B cell (primary cell): ENCODE measurements around the gene ASB2. TPM values are rescaled to one million over a fixed set of nuclear protein-coding genes. Genes with fewer than 3 reads are reported as not detected.

Source experiments
- ATAC-seq: fragments of 200-7000 bp; cut with Tn5 transposase; one replicate; pipeline ENCODE4 v1.10.0; 2021; ENCODE audit warnings: low read depth, mild to moderate bottlenecking, moderate number of reproducible peaks, moderate library complexity
- CTCF ChIA-PET: fragments of 350-600 bp; sonication (Branson Sonifier 250); formaldehyde crosslinking; loops from one replicate; lab custom pipeline; 2021; ENCODE audit warnings: antibody characterized with exemption, inconsistent platforms; lab: Charles Lee
- POLR2A ChIA-PET: fragments of 350-600 bp; sonication (Branson Sonifier 250); formaldehyde crosslinking; loops from one replicate; lab custom pipeline; 2021; ENCODE audit warnings: antibody characterized with exemption; lab: Charles Lee
- DNase-seq: peaks from one replicate; pipeline ENCODE4 v3.0.0; 2013
- H2AFZ ChIP-seq: 2 replicates; pipeline ENCODE4 v1.6.1; 2012; ENCODE audit warnings: mild to moderate bottlenecking, low read depth, low read length; ENCODE audit not compliant: insufficient read depth, poor library complexity, severe bottlenecking
- H3K27ac ChIP-seq, 2 donors: 1 replicate in 1 of 2; 2 replicates in 1 of 2; pipeline ENCODE4 v1.5.1; 2012 to 2013; ENCODE audit warnings: low read length in 2 of 2, mild to moderate bottlenecking in 2 of 2, moderate library complexity in 1 of 2
- H3K27me3 ChIP-seq, 4 experiments: fragments of 200-600 bp in 1 of 4; sonication (generic) in 1 of 4; replicated peaks in 1 of 4; 1 replicate in 2 of 4; 2 replicates in 2 of 4; pipeline versions ENCODE4 v1.6.1 to v1.7.0; 2013 to 2016; ENCODE audit warnings: low read length in 3 of 4, mild to moderate bottlenecking in 2 of 4, mixed read lengths in 1 of 4, moderate library complexity in 1 of 4; ENCODE audit not compliant: insufficient read depth in 4 of 4, control insufficient read depth in 3 of 4; ENCODE audit errors: control extremely low read depth in 1 of 4
- H3K36me3 ChIP-seq, 2 experiments: replicated peaks in 1 of 2; 1 replicate in 1 of 2; 2 replicates in 1 of 2; pipeline versions ENCODE4 v1.6.1 to v1.7.1; 2013; ENCODE audit warnings: low read length in 1 of 2; ENCODE audit not compliant: insufficient read depth in 2 of 2, control insufficient read depth in 1 of 2; ENCODE audit errors: control extremely low read depth in 1 of 2, extremely low read depth in 1 of 2
- H3K4me1 ChIP-seq, 2 donors: fragments of 200-600 bp in 1 of 2; sonication (generic) in 1 of 2; 1 replicate in 1 of 2; 2 replicates in 1 of 2; pipeline versions ENCODE4 v1.5.1 to v1.6.1; 2013 to 2017; ENCODE audit warnings: low read length in 2 of 2; ENCODE audit not compliant: control insufficient read depth in 2 of 2, insufficient read depth in 2 of 2
- H3K4me2 ChIP-seq: replicated peaks from 2 replicates; pipeline ENCODE3; 2012; ENCODE audit warnings: mild to moderate bottlenecking, low read depth, low read length; ENCODE audit not compliant: poor library complexity, severe bottlenecking
- H3K4me3 ChIP-seq, 5 experiments: fragments of 200-600 bp in 1 of 5; sonication (generic) in 1 of 5; 1 replicate in 3 of 5; 2 replicates in 2 of 5; pipeline versions ENCODE4 v1.5.1 to v1.7.0; 2011 to 2016; ENCODE audit warnings: low read length in 4 of 5, mild to moderate bottlenecking in 4 of 5, low read depth in 2 of 5, control low read depth in 1 of 5, moderate library complexity in 1 of 5; ENCODE audit not compliant: insufficient read depth in 1 of 5; ENCODE audit errors: control extremely low read depth in 1 of 5, extremely low read depth in 1 of 5
- H3K79me2 ChIP-seq: fragments of 200-600 bp; sonication (generic); one replicate; pipeline ENCODE4 v1.6.0; 2016; ENCODE audit warnings: low read length; ENCODE audit not compliant: control insufficient read depth, insufficient read depth
- H3K9ac ChIP-seq: fragments of 200-600 bp; sonication (generic); 2 replicates; pipeline ENCODE4 v1.6.1; 2017; ENCODE audit warnings: mild to moderate bottlenecking, low read length, moderate library complexity
- H3K9me3 ChIP-seq, 3 donors: one replicate each; pipeline versions ENCODE4 v1.6.1 to v1.7.1; 2013; ENCODE audit warnings: low read length in 2 of 3; ENCODE audit not compliant: control insufficient read depth in 2 of 3, insufficient read depth in 1 of 3; ENCODE audit errors: control extremely low read depth in 1 of 3
- H4K20me1 ChIP-seq: 2 replicates; pipeline ENCODE4 v1.6.0; 2012; ENCODE audit warnings: mild to moderate bottlenecking, low read length; ENCODE audit not compliant: insufficient read depth, control insufficient read depth, poor library complexity, severe bottlenecking
- H3K27ac Mint-ChIP-seq: one replicate; pipeline ENCODE4 v1.8.0; 2021; ENCODE audit warnings: mixed read lengths
- H3K27me3 Mint-ChIP-seq: one replicate; pipeline ENCODE4 v1.8.0; 2021; ENCODE audit warnings: mixed read lengths
- H3K4me1 Mint-ChIP-seq: one replicate; pipeline ENCODE4 v1.8.0; 2021; ENCODE audit warnings: mixed read lengths
- H3K4me3 Mint-ChIP-seq: one replicate; pipeline ENCODE4 v1.8.0; 2021; ENCODE audit warnings: mixed read lengths
- H3K9me3 Mint-ChIP-seq: one replicate; pipeline ENCODE4 v1.8.0; 2022; ENCODE audit warnings: mixed read lengths; ENCODE audit not compliant: insufficient read depth
- EZH2 ChIP-seq: IDR thresholded peaks from 2 replicates; pipeline ENCODE4 v1.6.1; 2012; ENCODE audit warnings: borderline replicate concordance, low read depth, mild to moderate bottlenecking, moderate library complexity, low read length; ENCODE audit not compliant: insufficient read depth, poor library complexity, severe bottlenecking
- WGBS: methylation state at CpG from one replicate; pipeline ENCODE4 v1.1.5; 2013; ENCODE audit warnings: missing lambda C conversion rate; ENCODE audit not compliant: insufficient coverage; 5-methylcytosine and 5-hydroxymethylcytosine counted together
- intact Hi-C: fragments of 100-400 bp; cut with micrococcal nuclease; formaldehyde crosslinking; loops from one replicate; pipeline ENCODE4 v1.10.0; 2022
- polyA plus RNA-seq: library from polyadenylated mRNA; depleted of rRNA; stranded (reverse); fragments of >200 nt; gene quantifications from 2 replicates; pipeline ENCODE4 v1.2.3, GENCODE V29; 2012
- total RNA-seq, 2 donors: library from RNA; stranded (reverse); fragments of 120-200 nt in 1 of 2; gene quantifications; 1 replicate in 1 of 2; 2 replicates in 1 of 2; pipeline versions ENCODE4 v1.2.3 to v1.2.4, GENCODE V29; 2013 to 2022
- TF ChIP-seq, protein P1 (sequence below): fragments of 200-600 bp; IDR thresholded peaks from one replicate; pipeline ENCODE4 v1.8.0; 2022; ENCODE audit warnings: antibody characterized with exemption, mild to moderate bottlenecking

Gene ASB2
- total and polyA plus RNA-seq, 2 donors (not counting 1 experiment from before 2014, with no cell fraction given) = 1.5 to 2.7 TPM

DNA sequence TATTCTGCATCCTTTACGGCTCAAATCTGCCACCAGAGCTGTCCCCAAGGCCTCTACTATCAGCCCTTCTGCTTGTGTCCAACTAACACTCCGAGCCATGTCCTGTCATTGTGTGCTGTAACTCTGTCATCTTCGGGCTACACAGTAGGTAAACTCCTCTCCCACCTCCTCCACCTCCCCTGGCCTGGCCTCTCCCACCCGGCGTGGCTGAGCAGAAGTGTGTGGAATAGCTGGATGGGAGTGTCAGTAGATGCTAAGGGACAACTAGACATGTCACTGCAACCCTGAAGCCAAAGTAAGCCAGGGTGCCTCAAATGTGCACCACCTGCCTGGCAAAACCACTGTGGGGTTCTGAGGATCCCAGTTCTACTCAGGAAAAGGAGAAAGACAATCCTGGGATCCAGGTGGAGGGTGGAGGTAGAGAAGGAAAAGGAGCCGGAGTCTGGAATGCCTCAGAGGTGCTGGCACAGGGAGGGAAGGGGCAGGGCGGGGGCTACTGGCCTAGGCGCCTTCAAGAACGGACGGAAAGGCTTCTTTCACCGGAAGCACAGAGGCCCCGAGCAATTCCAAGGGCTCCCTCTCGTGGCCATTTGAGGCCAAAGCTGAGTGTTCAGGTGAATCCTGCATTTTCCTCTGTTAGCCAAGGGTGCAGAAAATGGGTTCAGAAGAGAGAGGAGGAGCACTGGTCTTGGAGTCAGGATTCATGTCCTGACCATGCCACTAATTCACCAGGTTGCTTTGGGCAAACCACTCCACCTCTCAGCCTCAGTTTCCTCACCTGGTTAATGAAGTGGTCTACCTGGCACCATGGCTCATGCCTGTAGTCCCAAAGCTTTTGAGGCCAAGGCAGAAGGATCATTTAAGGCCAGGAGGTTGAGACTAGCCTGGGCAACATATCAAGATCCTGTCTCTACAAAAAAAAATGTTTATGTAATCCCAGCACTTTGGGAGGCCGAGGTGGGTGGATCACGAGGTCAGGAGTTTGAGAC lies 69.7 kb downstream of the ASB2 start:
- Histone ChIP-seq H3K36me3 (no peaks in the 10 kb centered on the region), H3K9me3 (no peaks in the 10 kb centered on the region), H3K4me1 (no peaks in the 10 kb centered on the region), H2AFZ (peak overlapping the region; percentile 58), H3K27ac (no peak overlapping the region), H3K27me3 (peaks cover 0 to 7% (median 2%) of the 10 kb centered on the region in 4 experiments), H3K4me3 (no peak overlapping the region), H4K20me1 (no peaks in the 10 kb centered on the region), H3K9ac (no peak overlapping the region), H3K79me2 (no peaks in the 10 kb centered on the region), H3K4me2 (no peak overlapping the region)
- ATAC-seq (no peak), DNase-seq (peak; percentile 39)
- TF ChIP-seq, protein P1, sequence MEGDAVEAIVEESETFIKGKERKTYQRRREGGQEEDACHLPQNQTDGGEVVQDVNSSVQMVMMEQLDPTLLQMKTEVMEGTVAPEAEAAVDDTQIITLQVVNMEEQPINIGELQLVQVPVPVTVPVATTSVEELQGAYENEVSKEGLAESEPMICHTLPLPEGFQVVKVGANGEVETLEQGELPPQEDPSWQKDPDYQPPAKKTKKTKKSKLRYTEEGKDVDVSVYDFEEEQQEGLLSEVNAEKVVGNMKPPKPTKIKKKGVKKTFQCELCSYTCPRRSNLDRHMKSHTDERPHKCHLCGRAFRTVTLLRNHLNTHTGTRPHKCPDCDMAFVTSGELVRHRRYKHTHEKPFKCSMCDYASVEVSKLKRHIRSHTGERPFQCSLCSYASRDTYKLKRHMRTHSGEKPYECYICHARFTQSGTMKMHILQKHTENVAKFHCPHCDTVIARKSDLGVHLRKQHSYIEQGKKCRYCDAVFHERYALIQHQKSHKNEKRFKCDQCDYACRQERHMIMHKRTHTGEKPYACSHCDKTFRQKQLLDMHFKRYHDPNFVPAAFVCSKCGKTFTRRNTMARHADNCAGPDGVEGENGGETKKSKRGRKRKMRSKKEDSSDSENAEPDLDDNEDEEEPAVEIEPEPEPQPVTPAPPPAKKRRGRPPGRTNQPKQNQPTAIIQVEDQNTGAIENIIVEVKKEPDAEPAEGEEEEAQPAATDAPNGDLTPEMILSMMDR = peak; percentile 19
- no peak for TF ChIP-seq EZH2
- H3K4me3 Mint-ChIP-seq = no peak overlapping the region
- no peaks in the 10 kb centered on the region for H3K4me1 Mint-ChIP-seq
- no peaks in the 10 kb centered on the region for H3K9me3 Mint-ChIP-seq
- WGBS = 46% methylated on average over 11 of the region's 15 CpGs
- ChIA-PET POLR2A (no interaction called here), CTCF (no interaction called here)
- intact Hi-C loops = no loop called here
- peaks cover 11% of the 10 kb centered on the region for H3K27me3 Mint-ChIP-seq
- H3K27ac Mint-ChIP-seq = no peak overlapping the region

GRCh38 chr14:93905623-93906022 lies 70.7 kb downstream of the ASB2 start:
- Mint-ChIP-seq H3K4me1 (no peaks in the 10 kb centered on the region), H3K27me3 (peaks cover 13% of the 10 kb centered on the region), H3K4me3 (no peak overlapping the region), H3K27ac (no peak overlapping the region), H3K9me3 (peaks cover 1% of the 10 kb centered on the region)
- Histone ChIP-seq H3K9ac (no peak overlapping the region), H4K20me1 (no peaks in the 10 kb centered on the region), H3K79me2 (no peaks in the 10 kb centered on the region), H3K9me3 (peaks cover 0 to 2% (median 0%) of the 10 kb centered on the region in 3 donors), H3K36me3 (no peaks in the 10 kb centered on the region), H2AFZ (no peak overlapping the region), H3K4me2 (no peak overlapping the region), H3K27ac (no peak overlapping the region), H3K4me3 (no peak overlapping the region), H3K4me1 (no peaks in the 10 kb centered on the region), H3K27me3 (peaks cover 0 to 7% (median 2%) of the 10 kb centered on the region in 4 experiments)
- no peak for TF ChIP-seq EZH2
- TF ChIP-seq, protein P1 = no peak
- intact Hi-C loops = no loop called here
- 95% methylated on average over 4 of the region's 4 CpGs for WGBS
- ChIA-PET POLR2A (no interaction called here), CTCF (no interaction called here)
- DNase-seq (no peak), ATAC-seq (no peak)
